ES-I3 (cell line): Measurements from ENCODE around the gene ZBTB42.

Experiments
- H3K36me3 ChIP-seq: 2 replicates; pipeline ENCODE4 v1.6.1; 2013; ENCODE audit warnings: mild to moderate bottlenecking, low read length, control low read depth, moderate library complexity; ENCODE audit not compliant: insufficient read depth
- H3K4me1 ChIP-seq: 2 replicates; pipeline ENCODE4 v1.6.1; 2013; ENCODE audit warnings: mild to moderate bottlenecking, control low read depth, low read length; ENCODE audit not compliant: insufficient read depth
- H3K9ac ChIP-seq: 2 replicates; pipeline ENCODE4 v1.6.1; 2013; ENCODE audit warnings: low read depth, mild to moderate bottlenecking, low read length, moderate library complexity
- H3K9me3 ChIP-seq: 2 replicates; pipeline ENCODE4 v1.6.1; 2013; ENCODE audit warnings: mild to moderate bottlenecking, low read length, moderate library complexity; ENCODE audit not compliant: control insufficient read depth, insufficient read depth

ZBTB42 gene

DNA sequence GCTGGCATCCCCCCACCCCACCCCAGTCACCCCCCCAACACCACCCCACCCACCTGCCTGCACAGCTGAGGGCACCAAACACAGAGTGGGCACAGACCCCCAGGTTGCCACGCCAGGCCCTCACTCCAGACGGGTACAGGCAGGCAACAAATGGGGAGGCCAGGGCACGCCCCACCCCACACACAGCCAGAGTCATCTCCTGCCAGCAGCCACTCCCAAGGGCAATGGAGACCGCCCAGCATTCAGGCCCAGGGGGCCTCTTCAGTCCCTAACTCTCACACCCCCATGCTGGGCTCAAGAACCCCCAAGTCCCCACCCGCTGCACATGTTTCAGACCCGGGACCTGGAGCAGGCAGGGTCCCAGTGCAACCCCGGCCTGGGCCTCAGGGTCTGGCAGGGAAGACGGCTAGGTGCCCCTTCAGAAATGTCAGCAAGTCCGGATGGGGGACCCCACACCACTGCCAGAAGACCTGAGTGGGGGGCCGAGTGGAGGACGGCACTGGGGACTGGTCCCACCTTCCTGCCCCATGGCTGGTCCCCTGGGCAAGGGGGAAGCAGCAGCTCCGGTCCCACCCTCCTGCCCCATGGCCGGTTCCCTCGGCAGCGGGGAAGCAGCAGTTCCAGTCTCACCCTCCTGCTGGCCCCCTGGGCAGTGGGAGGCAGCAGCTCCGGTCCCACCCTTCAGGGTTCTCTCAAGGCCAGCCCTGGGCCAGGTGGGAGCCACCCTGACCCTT, 17.2 kb upstream of the ZBTB42 start:
- H3K9me3 ChIP-seq = no peaks in the 10 kb centered on the region
- no peak overlapping the region for H3K9ac ChIP-seq
- no peaks in the 10 kb centered on the region; the same call in 1 of the 2 replicates for H3K36me3 ChIP-seq
- no peaks in the 10 kb centered on the region for H3K4me1 ChIP-seq

DNA sequence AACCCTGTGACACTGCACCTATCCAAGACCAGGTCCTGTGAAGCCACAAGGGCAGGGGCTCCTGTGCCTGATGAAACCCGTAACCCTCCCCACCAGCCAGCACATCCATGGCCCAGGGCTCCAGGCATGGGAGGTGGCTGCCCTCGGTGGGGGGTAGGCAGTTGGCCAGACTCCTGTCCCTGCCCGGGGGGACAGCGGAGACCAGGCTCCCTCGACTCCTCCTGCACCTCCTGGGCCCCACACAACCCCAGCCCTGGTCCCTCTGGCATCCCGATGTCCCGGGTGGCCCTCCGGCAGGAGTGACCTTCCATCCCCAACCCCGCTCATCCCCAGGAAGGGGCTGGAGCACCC, 16.7 kb upstream of the ZBTB42 start:
- no peaks in the 10 kb centered on the region; the same call in 1 of the 2 replicates for H3K36me3 ChIP-seq
- H3K9ac ChIP-seq = no peak overlapping the region
- no peaks in the 10 kb centered on the region for H3K9me3 ChIP-seq
- H3K4me1 ChIP-seq = no peaks in the 10 kb centered on the region

DNA sequence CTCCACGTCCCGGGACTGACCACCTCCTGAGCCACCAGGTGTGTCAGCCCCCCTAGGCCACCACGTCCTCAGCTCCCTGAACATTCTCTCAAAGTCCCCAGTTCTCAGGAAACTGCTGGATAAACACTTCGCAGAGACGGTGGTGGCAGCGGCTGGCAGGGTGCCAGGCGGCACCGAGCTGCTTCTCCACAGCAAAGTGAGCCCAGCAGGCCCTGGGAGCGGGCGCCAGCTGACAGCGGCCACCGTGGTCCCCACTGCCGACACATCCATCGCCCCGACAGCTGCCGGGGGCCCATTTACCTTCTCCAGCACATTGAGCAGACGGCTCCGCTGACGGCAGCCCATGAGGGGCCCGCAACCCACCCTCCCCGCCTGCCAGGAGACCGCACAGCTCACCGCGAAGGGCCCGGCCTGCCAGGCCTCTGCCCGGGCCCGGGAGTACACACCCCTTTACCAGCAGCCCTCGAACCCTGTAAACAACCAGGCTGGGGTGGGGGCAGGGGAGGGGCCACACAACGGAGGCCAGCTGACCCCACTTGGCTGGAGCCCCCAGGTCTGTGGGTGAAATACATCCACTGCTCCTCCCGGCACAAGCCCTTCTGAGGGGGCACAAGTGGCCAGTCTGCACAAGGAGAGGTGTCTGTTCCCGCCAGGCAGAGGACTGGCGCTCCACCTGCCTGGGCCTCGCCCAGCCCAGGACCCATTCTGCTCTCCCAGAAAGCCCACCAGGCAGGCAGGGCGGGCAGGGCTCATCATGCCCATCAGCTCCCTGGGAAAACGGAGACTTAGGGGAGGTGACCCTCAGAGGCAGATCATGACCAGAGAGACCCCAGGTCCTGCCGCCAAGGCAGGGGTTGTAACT, 15.8 kb upstream of the ZBTB42 start:
- H3K9ac ChIP-seq = no peak overlapping the region

DNA sequence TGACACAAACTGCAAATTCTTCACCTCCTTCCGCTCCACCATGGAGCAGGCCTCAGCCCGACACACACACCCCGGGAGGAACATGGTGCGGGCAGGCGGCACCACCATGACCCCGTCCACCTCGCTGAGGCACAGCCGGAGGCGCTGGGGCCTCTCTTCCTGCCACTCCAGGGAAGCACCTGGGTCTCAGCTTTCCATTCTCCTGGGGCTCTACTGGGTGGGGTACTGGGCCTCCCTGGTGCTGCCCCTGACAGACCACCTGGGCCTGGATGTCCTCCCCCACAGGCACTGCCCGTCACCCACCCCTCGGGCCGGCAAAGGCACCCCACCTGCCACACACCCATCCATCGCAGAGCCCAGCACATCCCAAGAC, 15.2 kb upstream of the ZBTB42 start:
- Histone ChIP-seq H3K4me1 (no peaks in the 10 kb centered on the region), H3K9ac (no peak overlapping the region), H3K36me3 (no peaks in the 10 kb centered on the region; the same call in 1 of the 2 replicates), H3K9me3 (no peaks in the 10 kb centered on the region)

More for the DNA sequence above, 15.8 kb upstream of the ZBTB42 start:
- Histone ChIP-seq H3K9me3 (no peaks in the 10 kb centered on the region), H3K4me1 (no peaks in the 10 kb centered on the region), H3K36me3 (no peaks in the 10 kb centered on the region; the same call in 1 of the 2 replicates)

DNA sequence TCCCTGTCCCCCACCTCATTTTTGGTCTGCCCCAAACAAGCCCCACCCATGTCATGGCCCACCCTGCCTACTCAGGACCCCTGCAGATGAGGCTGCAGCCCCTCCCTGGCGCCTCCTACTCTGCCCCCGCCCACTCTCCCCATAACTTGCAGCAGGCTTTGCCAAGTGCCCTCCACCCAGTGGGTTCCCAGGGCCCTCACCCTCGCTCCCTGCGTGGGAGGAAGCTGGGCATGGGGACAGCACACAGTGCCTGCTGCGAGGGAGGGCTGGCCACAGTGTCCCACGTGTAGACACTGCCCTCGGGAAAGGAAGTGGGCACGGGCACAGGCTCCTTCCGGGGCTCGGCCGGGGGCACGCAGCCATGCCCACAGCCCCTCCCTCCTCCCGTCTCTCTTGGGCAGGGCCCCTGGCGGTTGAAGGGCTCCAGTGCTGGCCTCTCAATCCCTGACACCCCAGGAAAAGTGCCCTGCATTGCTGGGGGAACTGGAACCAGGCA, 14.8 kb upstream of the ZBTB42 start:
- no peaks in the 10 kb centered on the region; the same call in 1 of the 2 replicates for H3K36me3 ChIP-seq
- H3K4me1 ChIP-seq = no peaks in the 10 kb centered on the region
- no peak overlapping the region for H3K9ac ChIP-seq
- no peaks in the 10 kb centered on the region for H3K9me3 ChIP-seq

DNA sequence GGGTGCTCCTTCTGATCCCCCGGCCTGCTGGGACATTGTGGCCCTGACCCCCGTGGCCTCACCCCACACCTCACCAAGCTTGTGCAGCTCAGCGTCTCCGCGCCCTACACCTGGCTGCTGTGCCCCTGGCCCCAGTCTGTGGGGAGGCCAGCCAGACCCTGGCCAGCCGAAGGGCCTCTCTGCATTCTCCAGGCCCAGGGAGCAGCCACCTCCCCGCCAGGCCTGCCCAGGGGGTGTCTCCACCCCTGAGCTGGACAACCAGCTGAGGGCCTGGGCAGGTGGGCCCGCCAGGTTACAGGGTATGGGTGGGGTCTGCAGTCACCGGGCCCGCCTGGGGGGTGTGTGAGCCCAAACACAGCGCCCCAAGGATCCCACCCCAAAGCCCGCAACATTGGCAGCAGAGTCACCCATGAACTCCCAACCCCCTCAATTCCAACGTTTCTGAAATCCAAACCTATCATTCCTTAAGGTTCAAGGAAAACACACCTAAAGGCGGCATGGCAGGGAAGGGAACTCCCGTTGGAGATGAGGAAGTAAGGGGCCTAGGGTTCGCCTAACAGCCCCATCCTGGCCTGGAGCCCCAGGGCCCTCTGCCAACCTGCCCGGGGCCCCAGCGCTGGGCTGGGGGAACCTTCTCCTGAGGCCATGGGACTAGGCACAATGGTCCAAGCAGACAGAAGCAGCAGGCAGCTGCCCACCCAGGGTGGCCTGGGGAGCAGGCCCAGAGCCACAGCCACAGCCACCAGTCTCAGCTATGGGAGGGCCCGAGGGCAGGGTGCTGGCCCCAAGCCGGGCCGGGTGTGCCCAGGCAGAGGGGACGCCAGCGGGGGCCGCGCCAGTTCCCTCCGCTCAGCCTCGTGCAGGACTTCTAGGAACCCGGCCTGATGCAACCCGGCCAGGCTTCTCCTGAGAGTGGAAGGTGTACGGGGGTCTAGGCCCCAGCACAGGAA, 13.9 kb upstream of the ZBTB42 start:
- H3K9ac ChIP-seq = no peak overlapping the region
- no peaks in the 10 kb centered on the region for H3K4me1 ChIP-seq
- H3K9me3 ChIP-seq = no peaks in the 10 kb centered on the region
- H3K36me3 ChIP-seq = peaks cover 3% of the 10 kb centered on the region; the same call in 1 of the 2 replicates

DNA sequence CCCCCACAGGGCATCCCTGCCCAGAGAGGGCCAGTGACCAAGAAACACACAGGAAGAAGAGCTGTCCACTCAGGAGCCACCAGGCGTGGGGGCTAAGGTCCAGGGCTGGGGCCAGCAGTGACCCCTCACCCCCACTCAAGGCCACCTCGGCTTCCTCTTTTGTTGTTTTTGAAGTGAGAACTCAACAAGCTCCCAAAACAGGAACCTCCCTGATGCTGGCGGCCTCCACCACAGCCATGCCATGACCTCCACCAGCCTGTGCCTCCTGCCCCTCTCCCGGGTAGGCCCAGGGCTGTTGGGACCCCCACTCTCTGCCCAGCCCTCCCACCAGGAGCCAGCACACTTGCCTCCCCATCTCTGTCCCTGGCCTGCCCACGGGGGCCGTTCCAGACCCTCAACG, 13.2 kb upstream of the ZBTB42 start:
- no peaks in the 10 kb centered on the region for H3K4me1 ChIP-seq
- no peaks in the 10 kb centered on the region for H3K9me3 ChIP-seq
- no peak overlapping the region for H3K9ac ChIP-seq
- H3K36me3 ChIP-seq = peaks cover 3% of the 10 kb centered on the region; the same call in 1 of the 2 replicates

DNA sequence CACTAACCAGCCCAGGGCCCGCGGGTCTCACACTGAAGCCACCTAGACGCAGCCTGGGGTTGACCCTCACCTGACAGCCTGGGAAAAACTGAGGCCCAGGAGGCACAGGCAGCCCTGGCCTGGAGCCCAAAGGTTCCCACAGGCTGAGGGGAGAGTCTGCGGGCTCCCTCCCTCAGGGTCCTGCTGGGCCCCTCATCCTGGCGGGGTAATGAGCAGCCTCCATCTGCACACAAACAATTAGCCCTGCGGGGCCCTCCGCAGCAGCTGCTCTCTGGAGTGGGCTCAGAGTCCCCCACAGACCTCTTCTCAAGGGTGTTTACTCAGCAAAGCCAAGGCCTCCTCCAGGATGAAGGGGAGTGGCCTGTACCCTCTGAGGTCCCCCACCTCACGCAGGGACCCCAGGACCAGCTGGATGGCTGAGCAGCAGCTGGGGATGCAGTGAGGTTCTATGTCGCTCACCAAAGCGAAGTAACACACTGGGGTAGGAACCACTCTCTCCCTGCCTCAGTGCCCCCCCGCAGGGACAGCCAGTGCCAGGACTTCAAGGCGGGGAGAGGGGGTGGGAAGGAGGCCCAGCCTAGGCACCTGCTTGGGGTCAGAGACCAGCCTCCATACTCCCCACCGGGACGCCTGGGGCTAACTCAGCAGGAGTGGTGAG, 12.6 kb upstream of the ZBTB42 start:
- Histone ChIP-seq H3K9ac (no peak overlapping the region), H3K9me3 (no peaks in the 10 kb centered on the region), H3K36me3 (peaks cover 3% of the 10 kb centered on the region; the same call in 1 of the 2 replicates), H3K4me1 (peaks cover 1% of the 10 kb centered on the region; the same call in 1 of the 2 replicates)

DNA sequence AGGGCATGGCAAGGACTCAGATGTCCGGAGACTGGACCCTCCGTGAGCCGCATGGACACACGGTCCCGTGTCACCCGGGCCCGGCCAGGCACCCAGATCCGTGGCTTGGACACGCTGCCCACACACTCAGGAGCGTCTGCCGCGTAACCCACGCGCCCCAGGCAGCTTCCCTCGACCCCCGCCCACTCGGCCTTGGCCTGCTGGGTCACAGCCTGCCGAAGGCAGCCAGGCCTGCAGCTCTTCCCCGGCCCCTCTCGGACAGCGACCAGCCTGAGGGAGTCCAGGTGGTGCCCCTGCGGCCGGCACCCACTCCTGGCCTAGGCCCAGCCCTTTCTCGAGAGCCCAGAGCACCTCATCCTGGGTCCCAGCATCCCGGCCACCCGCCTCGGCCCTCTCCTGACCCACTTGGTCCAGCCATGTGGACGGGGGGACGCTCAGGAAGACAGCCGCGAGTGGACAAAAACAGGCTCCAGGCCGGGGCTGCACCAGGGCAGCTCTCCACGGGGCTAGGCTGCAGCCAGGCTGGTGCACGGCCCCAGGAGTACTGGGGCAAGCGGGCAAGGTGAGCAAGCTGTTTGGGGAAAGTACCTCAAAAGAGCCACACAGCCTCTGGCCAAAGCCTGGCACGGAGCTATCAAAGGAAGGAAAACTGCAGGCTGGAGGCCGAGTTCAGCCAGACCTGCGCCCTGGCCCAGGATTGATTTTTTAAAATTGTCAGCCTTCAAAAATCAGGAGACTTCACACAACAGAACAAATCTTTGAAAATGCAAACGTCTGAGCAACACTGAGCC, 11.8 kb upstream of the ZBTB42 start:
- Histone ChIP-seq H3K9ac (no peak overlapping the region), H3K9me3 (no peaks in the 10 kb centered on the region), H3K4me1 (peaks cover 8% of the 10 kb centered on the region), H3K36me3 (peaks cover 3% of the 10 kb centered on the region; the same call in 1 of the 2 replicates)

DNA sequence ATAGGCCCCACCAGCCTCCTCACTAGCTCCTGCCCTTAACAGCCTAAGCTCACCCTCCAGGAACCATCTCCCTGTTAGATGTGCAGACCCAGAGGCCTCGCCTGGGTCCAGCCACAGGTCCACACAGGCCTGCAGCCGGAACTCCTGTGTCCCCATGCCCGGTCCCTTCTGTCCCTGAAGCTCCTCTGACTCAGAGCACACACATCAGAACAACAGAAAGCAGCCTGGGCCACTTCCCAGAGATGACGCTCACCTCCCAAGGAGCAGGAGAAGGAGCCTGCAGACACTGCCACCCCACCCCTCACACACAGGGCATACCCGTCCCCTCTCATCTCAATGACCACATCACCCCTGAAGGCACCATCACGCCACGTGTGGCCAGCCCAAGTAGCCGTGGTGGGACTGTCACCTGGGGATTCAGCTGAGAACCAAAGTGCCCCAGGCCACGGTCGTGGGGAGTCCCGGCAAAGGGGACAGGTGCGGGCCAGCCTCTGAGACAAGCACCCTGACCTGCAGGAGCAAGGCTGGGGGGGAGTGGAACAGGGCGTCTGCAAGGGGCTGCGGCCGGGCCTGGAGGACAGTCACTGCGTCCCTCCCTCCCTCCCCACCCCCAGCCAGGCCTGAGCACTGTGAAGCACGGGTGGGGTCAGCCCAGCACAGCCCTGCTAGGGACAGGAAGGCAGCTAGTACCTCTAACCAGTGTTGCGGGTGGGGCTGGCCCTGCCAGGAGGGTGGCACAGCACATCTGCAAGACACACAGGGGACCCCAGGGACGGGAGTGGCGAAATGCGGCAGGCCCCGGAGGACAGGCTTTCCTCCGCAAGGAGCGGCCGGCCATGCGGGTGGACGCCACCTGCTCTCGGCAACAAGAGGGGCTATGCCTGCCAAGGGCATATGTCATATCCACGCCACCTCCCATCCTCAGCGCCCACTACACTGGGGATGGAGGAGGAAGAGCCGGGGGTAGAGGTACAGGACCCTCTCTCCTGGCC, 10.9 kb upstream of the ZBTB42 start:
- Histone ChIP-seq H3K36me3 (0 out of 2 replicates have a peak, but pooled peaks cover 3% of the 10 kb centered on the region), H3K4me1 (peaks cover 8% of the 10 kb centered on the region), H3K9ac (no peak overlapping the region), H3K9me3 (no peaks in the 10 kb centered on the region)

DNA sequence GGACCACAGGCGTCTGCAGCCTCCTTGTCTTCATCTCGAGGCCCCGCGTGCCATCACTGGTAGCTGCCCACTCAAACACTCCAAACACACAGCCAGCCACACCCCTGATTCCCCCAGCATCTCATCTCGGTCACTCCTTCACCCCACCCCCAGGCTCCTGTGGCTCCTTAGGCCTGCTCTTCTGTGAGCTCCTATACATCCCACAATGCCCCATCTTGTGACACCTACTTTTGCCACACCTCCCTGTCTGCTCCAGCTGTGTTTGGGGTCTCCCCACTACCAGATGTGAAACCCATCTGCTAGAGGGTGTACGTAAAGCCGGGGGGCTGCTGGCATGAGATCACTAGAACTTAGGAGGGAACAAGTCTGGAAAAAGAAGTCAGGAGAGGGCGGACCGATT, 9.5 kb upstream of the ZBTB42 start:
- Histone ChIP-seq H3K9me3 (no peaks in the 10 kb centered on the region), H3K36me3 (0 out of 2 replicates have a peak, but pooled peaks cover 3% of the 10 kb centered on the region), H3K4me1 (peaks cover 12% of the 10 kb centered on the region), H3K9ac (no peak overlapping the region)
